HG02970 (cell line): ENCODE data around the gene E4F1.

Source experiments
- ATAC-seq: cut with Tn5 transposase; IDR thresholded peaks from one replicate; pipeline ENCODE4 v1.9.1; 2021; ENCODE audit warnings: mild to moderate bottlenecking, moderate library complexity, moderate number of reproducible peaks; ENCODE audit not compliant: unreplicated experiment, low FRiP score

Gene E4F1

DNA sequence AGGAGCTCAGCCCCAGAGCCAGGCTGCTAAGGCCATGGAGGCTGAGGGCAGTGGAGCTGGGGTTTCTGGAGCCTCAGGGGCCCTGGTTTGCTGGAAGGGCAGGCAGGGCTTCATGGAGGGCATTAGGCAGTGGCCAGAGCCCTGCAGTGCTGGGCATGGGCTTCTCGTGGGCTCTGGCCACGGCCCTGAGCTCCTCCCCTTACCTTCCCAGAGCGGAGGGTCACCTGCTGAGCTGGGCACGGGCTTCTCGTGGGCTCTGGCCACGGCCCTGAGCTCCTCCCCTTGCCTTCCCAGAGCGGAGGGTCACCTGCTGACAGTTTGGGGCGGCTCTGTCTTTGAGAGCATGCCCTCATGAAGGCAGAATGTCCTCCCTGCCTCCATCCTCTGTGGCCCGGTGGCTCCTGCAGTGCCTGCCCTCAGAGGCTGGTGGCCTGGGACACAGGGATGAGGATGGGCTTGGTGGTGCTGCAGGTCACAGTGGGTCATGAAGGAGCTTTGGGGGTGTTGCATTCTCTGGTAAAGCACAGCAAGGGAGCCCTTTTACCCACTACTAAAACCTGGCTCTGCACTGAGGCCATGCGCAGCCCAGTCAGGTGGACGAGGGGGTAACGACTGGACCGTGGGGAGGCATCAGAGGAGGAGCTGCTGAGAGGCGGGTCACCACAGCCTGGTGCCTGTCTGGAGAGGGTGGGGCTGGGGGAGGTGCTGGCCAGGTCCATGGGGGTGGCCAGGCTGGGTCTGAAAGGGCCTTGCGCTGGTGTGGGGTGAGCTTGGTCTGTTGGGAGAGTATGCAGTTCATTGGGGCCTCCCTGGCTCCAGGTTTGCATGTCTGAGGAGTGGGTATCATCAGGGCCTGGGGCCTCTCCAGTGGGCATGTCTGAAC is 47.4 kb downstream of the E4F1 start:
- ATAC-seq: no peak

DNA sequence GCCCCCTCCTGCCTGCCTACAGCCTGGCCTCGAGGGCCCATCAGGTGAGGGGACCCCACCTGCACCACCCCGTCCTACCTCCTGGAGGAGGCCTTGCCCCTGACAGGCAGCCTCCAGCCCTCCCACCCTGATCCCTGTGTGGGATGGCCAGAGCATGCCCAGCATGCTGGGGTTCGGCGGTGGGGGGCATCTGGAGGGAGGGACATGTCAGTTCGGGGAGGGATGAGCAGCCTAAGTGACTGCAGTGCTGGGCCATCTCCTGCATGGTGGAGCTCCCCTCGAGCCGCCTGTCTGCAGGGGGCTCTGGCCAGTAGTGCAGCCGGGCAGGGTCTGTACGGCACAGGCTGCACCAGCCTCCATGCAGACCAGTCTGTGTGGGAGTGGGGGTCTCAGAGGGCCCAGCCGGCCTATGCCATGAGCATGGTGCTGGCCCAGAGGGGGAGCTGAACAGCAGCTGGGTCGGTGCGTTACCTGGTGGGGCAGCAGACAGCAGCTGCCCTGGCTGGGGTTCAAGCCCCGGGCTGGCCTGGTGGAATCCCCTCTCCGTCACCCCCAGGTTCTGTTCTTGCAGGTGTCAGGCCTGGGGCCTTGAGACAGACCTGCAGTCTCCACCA is 48.6 kb downstream of the E4F1 start:
- ATAC-seq: no peak

DNA sequence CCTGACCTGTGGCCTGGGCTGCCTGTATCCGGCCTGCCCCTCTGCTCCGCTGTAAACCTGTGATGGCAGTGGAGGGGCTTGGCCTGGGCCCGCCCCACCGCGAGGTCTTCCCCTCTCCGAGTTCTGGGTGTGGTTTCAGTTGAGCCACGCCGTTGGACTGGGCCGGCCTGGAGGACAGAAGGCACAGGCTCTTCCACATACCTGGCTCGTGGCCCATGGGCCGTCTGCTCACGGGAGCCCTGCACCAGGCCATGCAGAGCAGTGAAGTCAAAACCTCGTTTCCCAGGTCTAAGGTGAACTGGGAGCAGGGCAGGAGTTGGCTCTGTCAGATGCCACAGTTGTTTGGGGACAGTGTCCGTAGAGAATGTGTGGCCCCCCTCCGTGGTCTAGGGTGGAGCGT is 50.1 kb downstream of the E4F1 start:
- ATAC-seq: no peak

DNA sequence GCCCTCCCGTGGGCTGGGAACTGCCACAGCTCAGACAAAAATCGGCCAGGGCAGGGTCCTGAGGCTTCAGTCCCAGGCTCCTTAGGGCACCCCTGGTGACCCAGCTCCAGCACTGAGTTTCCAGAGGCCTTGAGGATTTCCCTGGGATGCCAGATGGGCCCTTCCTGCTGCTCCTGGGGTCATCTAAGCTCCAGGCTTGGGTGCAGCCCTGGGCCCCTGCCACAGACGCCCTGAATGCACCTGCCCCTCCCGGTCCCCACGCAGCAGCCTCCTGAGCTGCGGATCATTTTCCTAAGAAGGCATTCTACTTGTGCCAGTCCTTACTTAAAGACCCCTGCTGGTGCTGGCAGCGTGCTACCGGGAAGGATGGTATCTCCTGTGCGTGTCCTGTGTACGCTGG is 50.5 kb downstream of the E4F1 start:
- no peak for ATAC-seq

- no peak for ATAC-seq
Measured at GRCh38 chr16:2275476-2276367, 52.3 kb downstream of the E4F1 start.

GRCh38 chr16:2276368-2277195 is 53.2 kb downstream of the E4F1 start:
- ATAC-seq: no peak

DNA sequence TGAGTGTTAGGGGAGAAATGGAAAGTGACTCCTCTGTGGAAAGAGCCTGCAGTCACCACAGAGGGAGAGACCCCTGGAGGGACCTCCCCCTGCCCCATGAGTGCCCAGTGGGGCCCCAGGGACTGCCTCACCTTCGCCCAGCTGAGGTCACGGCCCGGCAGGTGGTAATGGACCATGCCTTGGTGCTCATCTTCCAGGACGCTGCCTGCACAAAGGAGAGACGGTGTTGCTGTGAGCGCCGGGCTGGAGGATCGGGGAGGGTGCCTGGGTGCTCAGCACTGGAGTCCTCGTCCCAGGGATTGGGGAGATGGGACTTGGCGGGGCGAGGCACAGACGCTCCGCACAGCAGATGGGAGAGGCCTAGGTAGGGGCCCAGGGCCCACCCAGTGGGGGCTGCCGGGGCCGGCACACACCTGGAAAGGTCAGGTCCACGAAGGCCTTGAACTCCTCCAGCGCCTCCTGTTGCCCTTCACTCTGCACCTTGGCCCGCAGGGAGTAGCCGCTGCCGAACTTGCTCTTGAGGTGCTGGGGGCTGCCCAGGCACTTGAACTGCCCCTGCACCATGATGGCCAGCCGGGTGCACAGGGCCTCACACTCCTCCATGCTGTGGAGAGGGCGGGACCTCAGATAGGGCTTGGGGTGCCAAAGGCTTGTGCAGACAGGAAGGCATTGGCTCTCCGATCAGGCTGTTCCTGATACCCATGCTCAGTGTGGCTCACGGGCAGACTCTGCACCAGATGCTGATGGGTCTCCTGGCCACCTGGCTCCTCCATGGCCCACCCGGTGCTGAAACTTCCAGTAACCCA is 54.3 kb downstream of the E4F1 start:
- ATAC-seq: no peak

- ATAC-seq: no peak
Measured at GRCh38 chr16:2278272-2278608, 54.8 kb downstream of the E4F1 start.

GRCh38 chr16:2278956-2279800 is 55.8 kb downstream of the E4F1 start:
- no peak for ATAC-seq

GRCh38 chr16:2280461-2280860 is 57.1 kb downstream of the E4F1 start:
- no peak for ATAC-seq

DNA sequence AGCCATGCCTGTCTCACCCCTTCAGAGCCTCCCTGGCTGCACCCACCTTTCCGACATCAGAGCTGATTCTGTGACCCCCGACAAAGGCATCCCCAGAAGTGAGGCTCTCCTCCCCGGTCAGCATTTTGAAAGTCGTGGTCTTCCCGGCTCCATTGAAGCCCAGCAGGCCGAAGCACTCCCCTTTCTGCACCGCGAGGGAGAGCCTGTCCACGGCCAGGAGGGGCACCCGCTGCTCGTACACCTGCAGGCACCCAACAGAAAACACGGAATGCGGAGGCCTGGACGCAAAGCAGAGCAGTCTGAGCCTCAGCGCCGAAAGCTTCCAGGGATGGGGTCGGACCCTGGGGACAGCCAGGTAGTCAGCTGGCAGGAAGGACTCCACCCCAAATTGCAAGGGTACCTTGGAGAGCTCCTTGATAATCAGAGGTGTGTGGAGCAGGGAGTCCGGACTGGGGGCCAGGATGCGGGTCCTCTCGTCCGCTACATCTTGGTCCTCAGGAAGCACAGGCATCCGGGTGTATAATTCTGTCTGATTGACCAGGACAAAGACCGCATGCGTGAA is 57.7 kb downstream of the E4F1 start:
- no peak for ATAC-seq

DNA sequence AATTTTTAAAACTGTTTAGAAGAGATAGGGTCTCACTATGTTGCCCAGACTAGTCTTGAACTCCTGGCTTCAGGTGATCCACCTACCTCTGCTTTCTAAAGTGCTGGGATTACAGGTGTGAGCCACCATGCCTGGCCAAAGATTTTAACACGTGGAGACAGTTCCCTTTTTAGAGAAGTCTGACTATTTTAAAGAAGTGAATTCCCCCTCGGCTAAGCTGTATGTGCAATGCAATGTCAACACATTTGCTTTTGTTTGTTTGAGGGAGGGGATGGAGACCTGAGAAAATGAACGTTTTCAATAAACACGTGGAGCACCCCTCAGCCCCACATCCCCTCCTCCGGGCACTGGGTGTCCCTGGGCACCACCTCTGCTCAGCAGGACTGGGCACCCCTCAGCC is 58.9 kb downstream of the E4F1 start:
- no peak for ATAC-seq

DNA sequence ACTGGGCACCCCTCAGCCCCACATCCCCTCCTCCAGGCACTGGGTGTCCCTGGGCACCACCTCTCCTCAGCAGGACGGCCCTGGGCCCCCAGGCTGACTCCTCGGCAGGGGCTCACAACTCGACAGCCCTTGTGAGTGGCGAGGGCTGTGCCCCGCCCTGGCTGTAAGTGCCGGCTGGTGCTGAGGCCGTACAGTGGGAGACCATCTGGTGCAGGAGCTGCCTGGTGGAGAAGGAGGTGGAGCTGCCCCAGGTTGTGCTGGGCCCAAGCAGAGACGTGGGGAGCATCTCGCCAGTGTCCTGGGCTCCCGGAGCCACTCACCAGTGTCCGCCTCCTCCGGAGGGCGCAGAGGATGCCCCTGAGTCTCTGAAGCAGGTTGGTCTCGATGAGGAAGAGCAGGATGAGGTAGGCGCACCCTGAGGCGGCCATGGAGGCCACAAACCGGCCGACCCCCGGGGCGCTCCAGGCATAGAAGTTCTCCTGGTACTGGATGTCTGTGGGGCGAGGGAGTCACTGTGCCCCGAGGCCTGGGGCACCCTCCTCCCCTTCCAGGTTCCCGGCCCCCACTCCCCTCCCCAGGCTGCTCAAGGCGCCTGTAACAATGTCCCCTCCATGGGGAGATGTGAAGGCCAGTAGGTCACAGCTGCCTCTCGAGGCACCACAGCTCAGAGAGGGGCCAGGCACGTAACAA is 59.6 kb downstream of the E4F1 start:
- no peak for ATAC-seq

- no peak for ATAC-seq
Measured at GRCh38 chr16:2284001-2284770, 60.8 kb downstream of the E4F1 start.

GRCh38 chr16:2284797-2285576 is 61.6 kb downstream of the E4F1 start:
- no peak for ATAC-seq
